WTC11 (cell line): ENCODE results near the gene SLC2A4RG. TPM values are rescaled to one million over a fixed set of nuclear protein-coding genes. Genes with fewer than 3 reads are reported as not detected.
A peak's percentile ranks its signal among the peaks of the same experiment; 100 is the strongest.

ENCODE experiments used
- ATAC-seq: fragments of 200-7000 bp; cut with Tn5 transposase; 2 replicates; pipeline ENCODE4 v1.10.0; 2021; ENCODE audit warnings: mild to moderate bottlenecking, moderate library complexity
- CTCF ChIA-PET: fragments of 300-600 bp; sonication (Branson Sonifier 250); formaldehyde crosslinking; loops from one replicate; lab custom pipeline; 2021; ENCODE audit warnings: antibody characterized with exemption; lab: Charles Lee
- POLR2A ChIA-PET: fragments of 350-600 bp; sonication (Branson Sonifier 250); formaldehyde crosslinking; loops from one replicate; lab custom pipeline; 2021; ENCODE audit warnings: antibody characterized with exemption; lab: Charles Lee
- DNase-seq: peaks from one replicate; pipeline ENCODE4 v3.0.0; 2021; ENCODE audit warnings: low spot score
- H3K27ac Mint-ChIP-seq: 2 replicates; pipeline ENCODE4 v1.8.0; 2021; ENCODE audit warnings: mixed read lengths
- H3K27me3 Mint-ChIP-seq: 2 replicates; pipeline ENCODE4 v1.8.0; 2021; ENCODE audit warnings: low read depth, mild to moderate bottlenecking, moderate library complexity, mixed read lengths
- H3K36me3 Mint-ChIP-seq: 2 replicates; pipeline ENCODE4 v1.8.0; 2021; ENCODE audit warnings: mixed read lengths
- H3K4me1 Mint-ChIP-seq: 2 replicates; pipeline ENCODE4 v1.8.0; 2022; ENCODE audit warnings: mixed read lengths
- H3K4me3 Mint-ChIP-seq: 2 replicates; pipeline ENCODE4 v1.8.0; 2021; ENCODE audit warnings: mild to moderate bottlenecking, moderate library complexity, mixed read lengths
- H3K9me3 Mint-ChIP-seq: 2 replicates; pipeline ENCODE4 v1.8.0; 2021; ENCODE audit warnings: mixed read lengths
- EMX1 ChIP-seq: fragments of 250-450 bp; sonication (Bioruptor Pico); IDR thresholded peaks from 2 replicates; pipeline ENCODE4 v1.8.0; 2021; ENCODE audit warnings: mild to moderate bottlenecking
- ESRRA ChIP-seq: sonication (generic); formaldehyde crosslinking; IDR thresholded peaks from 2 replicates; pipeline ENCODE4 v1.8.1; 2022; ENCODE audit warnings: mild to moderate bottlenecking, missing genetic modification reagents, borderline replicate concordance
- FOXJ3 ChIP-seq: sonication (generic); formaldehyde crosslinking; IDR thresholded peaks from 2 replicates; pipeline ENCODE4 v1.9.0; 2021; ENCODE audit warnings: missing genetic modification reagents, mild to moderate bottlenecking, borderline replicate concordance
- FOXP1 ChIP-seq: sonication (generic); formaldehyde crosslinking; IDR thresholded peaks from 2 replicates; pipeline ENCODE4 v1.8.0; 2022; ENCODE audit warnings: missing genetic modification reagents, mild to moderate bottlenecking, moderate library complexity, borderline replicate concordance
- MYBL2 ChIP-seq: sonication (generic); formaldehyde crosslinking; IDR thresholded peaks from 2 replicates; pipeline ENCODE4 v1.8.1; 2023; ENCODE audit warnings: mild to moderate bottlenecking, moderate library complexity, missing genetic modification reagents
- NFATC4 ChIP-seq: fragments of 250-450 bp; sonication (Bioruptor Pico); IDR thresholded peaks from 2 replicates; pipeline ENCODE4 v1.9.0; 2021; ENCODE audit warnings: mild to moderate bottlenecking
- NR2C2 ChIP-seq: sonication (generic); formaldehyde crosslinking; IDR thresholded peaks from 2 replicates; pipeline ENCODE4 v1.8.0; 2022; ENCODE audit warnings: mild to moderate bottlenecking, missing genetic modification reagents
- NR3C1 ChIP-seq: sonication (generic); formaldehyde crosslinking; conservative IDR thresholded peaks from 2 replicates; pipeline ENCODE4 v1.8.1; 2023; ENCODE audit warnings: low read depth, mild to moderate bottlenecking, missing genetic modification reagents
- OVOL2 ChIP-seq: fragments of 250-450 bp; sonication (Bioruptor Pico); IDR thresholded peaks from 2 replicates; pipeline ENCODE4 v1.9.0; 2021; ENCODE audit warnings: mild to moderate bottlenecking, borderline replicate concordance
- RORB ChIP-seq: fragments of 250-450 bp; sonication (Bioruptor Pico); IDR thresholded peaks from 2 replicates; pipeline ENCODE4 v1.9.0; 2021; ENCODE audit warnings: mild to moderate bottlenecking
- SP1 ChIP-seq: sonication (generic); formaldehyde crosslinking; conservative IDR thresholded peaks from 2 replicates; pipeline ENCODE4 v1.8.1; 2022; ENCODE audit warnings: missing genetic modification reagents
- ZNF138 ChIP-seq: sonication (generic); formaldehyde crosslinking; conservative IDR thresholded peaks from 2 replicates; pipeline ENCODE4 v1.8.1; 2022; ENCODE audit warnings: mild to moderate bottlenecking, moderate library complexity, missing genetic modification reagents
- ZNF232 ChIP-seq: sonication (generic); formaldehyde crosslinking; IDR thresholded peaks from 2 replicates; pipeline ENCODE4 v1.8.0; 2022; ENCODE audit warnings: mild to moderate bottlenecking, missing genetic modification reagents
- ZNF317 ChIP-seq: sonication (generic); formaldehyde crosslinking; IDR thresholded peaks from 2 replicates; pipeline ENCODE4 v1.8.1; 2023; ENCODE audit warnings: low read depth, mild to moderate bottlenecking, moderate library complexity, missing genetic modification reagents, borderline replicate concordance
- total RNA-seq: library from RNA; stranded (reverse); gene quantifications from 3 replicates; pipeline ENCODE4 v1.2.3, GENCODE V29; 2021
- TF ChIP-seq, protein P1 (sequence below): sonication (generic); formaldehyde crosslinking; conservative IDR thresholded peaks from 2 replicates; pipeline ENCODE4 v1.8.1; 2022; ENCODE audit warnings: mild to moderate bottlenecking, missing genetic modification reagents
- TF ChIP-seq, protein P2 (sequence below): sonication (generic); formaldehyde crosslinking; IDR thresholded peaks from 2 replicates; pipeline ENCODE4 v1.8.1; 2023; ENCODE audit warnings: mild to moderate bottlenecking, missing genetic modification reagents
- TF ChIP-seq, protein P3 (sequence below): sonication (generic); formaldehyde crosslinking; IDR thresholded peaks from 2 replicates; pipeline ENCODE4 v1.8.1; 2022; ENCODE audit warnings: low read depth, missing genetic modification reagents, borderline replicate concordance
- TF ChIP-seq, protein P4 (sequence below): sonication (generic); formaldehyde crosslinking; IDR thresholded peaks from 2 replicates; pipeline ENCODE4 v1.8.0; 2023; ENCODE audit warnings: missing genetic modification reagents
- TF ChIP-seq, protein P5 (sequence below): fragments of 250-450 bp; sonication (Bioruptor Pico); IDR thresholded peaks from 2 replicates; pipeline ENCODE4 v1.8.0; 2021; ENCODE audit warnings: mild to moderate bottlenecking
- TF ChIP-seq, protein P6 (sequence below): sonication (generic); formaldehyde crosslinking; IDR thresholded peaks from 2 replicates; pipeline ENCODE4 v1.8.1; 2023; ENCODE audit warnings: mild to moderate bottlenecking, missing genetic modification reagents, borderline replicate concordance
- TF ChIP-seq, protein P7 (sequence below): sonication (generic); formaldehyde crosslinking; IDR thresholded peaks from 2 replicates; pipeline ENCODE4 v1.8.1; 2023; ENCODE audit warnings: mild to moderate bottlenecking, missing genetic modification reagents

The SLC2A4RG gene
- total RNA-seq, 1 experiment from 2014 or later: 43.3 TPM

DNA sequence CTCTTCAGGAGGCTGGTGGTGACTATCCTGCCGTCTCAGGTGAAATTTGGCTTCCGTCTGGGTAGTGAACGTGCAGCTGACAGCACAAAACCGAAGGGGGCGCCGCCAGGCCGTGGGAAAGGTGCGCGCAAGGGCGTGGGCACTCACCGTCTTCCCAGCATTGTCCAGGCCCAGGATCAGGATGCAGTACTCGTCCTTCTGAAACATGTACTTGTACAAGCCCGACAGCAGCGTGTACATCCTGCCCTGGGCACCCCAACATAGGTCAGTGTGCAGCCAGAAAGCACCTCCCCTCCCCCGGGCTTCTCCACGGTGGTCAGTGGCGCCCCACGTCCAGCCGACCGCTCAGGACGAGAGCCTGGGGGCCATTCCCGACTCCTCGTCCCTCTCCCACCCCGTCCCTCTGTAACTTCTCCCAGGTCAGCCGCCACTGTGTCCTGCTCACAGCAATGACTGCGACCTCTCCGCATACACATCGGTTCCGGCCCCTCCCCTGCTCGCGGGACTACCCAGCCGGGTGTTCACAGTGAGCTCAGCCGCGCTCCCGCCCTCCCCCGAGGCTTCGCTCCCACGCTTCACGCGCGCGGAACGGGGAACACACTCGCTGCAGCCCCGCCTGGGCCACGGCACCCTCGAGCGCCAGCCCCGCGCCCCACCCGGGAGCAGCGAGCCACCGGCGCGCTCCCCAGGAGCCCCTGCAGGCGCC is 32.6 kb upstream of the SLC2A4RG start (continued):
- TF ChIP-seq, protein P1, sequence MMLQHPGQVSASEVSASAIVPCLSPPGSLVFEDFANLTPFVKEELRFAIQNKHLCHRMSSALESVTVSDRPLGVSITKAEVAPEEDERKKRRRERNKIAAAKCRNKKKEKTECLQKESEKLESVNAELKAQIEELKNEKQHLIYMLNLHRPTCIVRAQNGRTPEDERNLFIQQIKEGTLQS (CRISPR knock-in tag): 0 out of 2 replicates have a peak, but pooled peaks have one; percentile 51

DNA sequence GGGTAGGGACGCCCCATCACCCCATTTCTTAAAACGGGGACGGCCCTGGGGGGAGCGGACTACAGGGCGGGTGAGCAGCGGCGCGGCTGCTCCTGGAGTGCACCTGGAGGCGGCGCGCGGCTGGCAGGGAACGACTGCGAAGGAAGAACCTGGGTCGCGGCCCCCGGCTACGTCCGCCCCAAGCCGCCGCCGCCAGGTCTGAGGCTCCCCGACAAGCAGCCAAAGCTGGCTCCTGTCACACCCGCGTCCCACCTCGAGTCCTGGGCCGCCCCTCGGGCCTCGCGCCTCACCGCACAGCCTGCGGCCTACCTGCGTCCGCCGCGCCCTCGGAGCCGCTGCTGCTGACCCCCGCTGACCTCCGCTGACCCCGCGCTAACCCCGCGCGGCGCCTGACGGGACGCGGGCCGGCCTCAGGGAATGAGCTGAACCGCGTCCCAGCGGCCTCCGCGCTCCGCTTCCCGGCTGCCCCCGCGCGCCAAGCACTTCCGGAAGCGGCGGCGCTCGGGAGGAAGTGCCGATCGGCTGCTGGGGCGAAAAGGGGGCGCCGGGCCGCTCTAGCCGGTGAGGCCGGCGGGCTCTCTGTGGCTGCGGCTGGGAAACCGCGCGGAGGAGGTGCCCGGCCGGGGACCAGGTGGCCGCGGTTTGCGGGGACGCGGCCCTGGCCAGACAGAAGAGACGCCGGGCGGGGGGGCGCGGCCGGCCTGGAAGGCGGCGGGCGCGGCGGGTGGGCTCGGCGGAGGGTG is 31.8 kb upstream of the SLC2A4RG start, which contains the start of the genes ARFRP1 and ZGPAT:
TSS of gene ARFRP1 (minus strand) at position 419 of the 743 bp plus-strand sequence. CDS start 885 bp downstream, outside the sequence.
TSS of gene ZGPAT (plus strand) at position 482 of the 743 bp plus-strand sequence. CDS start 542 bp downstream, outside the sequence.
- CTCF ChIA-PET: interaction anchor here (0.6 to 2.7 kb wide), 21 partner anchors 10 to 273 kb away, joined by 3 to 25 read pairs (median 4); partner anchors contain the start of genes LIME1, PRPF6, PTK6 and SLC2A4RG
- ATAC-seq: peak; percentile 92
- H3K9me3 Mint-ChIP-seq: no peaks in the 10 kb centered on the region
- no peak for TF ChIP-seq RORB
- peak; percentile 99 for TF ChIP-seq NR2C2 (CRISPR knock-in tag)
- TF ChIP-seq, protein P2, sequence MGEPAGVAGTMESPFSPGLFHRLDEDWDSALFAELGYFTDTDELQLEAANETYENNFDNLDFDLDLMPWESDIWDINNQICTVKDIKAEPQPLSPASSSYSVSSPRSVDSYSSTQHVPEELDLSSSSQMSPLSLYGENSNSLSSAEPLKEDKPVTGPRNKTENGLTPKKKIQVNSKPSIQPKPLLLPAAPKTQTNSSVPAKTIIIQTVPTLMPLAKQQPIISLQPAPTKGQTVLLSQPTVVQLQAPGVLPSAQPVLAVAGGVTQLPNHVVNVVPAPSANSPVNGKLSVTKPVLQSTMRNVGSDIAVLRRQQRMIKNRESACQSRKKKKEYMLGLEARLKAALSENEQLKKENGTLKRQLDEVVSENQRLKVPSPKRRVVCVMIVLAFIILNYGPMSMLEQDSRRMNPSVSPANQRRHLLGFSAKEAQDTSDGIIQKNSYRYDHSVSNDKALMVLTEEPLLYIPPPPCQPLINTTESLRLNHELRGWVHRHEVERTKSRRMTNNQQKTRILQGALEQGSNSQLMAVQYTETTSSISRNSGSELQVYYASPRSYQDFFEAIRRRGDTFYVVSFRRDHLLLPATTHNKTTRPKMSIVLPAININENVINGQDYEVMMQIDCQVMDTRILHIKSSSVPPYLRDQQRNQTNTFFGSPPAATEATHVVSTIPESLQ (CRISPR knock-in tag): no peak
- peak; percentile 86; the same call in 1 of the 2 replicates for TF ChIP-seq ESRRA (CRISPR knock-in tag)
- TF ChIP-seq MYBL2 (CRISPR knock-in tag): peak; percentile 83; the same call in 1 of the 2 replicates
- TF ChIP-seq, protein P3, sequence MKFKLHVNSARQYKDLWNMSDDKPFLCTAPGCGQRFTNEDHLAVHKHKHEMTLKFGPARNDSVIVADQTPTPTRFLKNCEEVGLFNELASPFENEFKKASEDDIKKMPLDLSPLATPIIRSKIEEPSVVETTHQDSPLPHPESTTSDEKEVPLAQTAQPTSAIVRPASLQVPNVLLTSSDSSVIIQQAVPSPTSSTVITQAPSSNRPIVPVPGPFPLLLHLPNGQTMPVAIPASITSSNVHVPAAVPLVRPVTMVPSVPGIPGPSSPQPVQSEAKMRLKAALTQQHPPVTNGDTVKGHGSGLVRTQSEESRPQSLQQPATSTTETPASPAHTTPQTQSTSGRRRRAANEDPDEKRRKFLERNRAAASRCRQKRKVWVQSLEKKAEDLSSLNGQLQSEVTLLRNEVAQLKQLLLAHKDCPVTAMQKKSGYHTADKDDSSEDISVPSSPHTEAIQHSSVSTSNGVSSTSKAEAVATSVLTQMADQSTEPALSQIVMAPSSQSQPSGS: no peak
- 0 out of 2 replicates have a peak, but pooled peaks have one; percentile 46 for TF ChIP-seq ZNF232
- TF ChIP-seq OVOL2: no peak
- no peak for TF ChIP-seq FOXJ3 (CRISPR knock-in tag)
- 0 out of 2 replicates have a peak, but pooled peaks have one; percentile 28 for TF ChIP-seq ZNF138
- TF ChIP-seq ZNF317 (CRISPR knock-in tag): 0 out of 2 replicates have a peak, but pooled peaks have one; percentile 24
- TF ChIP-seq NFATC4 (CRISPR knock-in tag): no peak
- TF ChIP-seq, protein P4, sequence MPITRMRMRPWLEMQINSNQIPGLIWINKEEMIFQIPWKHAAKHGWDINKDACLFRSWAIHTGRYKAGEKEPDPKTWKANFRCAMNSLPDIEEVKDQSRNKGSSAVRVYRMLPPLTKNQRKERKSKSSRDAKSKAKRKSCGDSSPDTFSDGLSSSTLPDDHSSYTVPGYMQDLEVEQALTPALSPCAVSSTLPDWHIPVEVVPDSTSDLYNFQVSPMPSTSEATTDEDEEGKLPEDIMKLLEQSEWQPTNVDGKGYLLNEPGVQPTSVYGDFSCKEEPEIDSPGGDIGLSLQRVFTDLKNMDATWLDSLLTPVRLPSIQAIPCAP (CRISPR knock-in tag): 0 out of 2 replicates have a peak, but pooled peaks have one; percentile 76
- TF ChIP-seq NR3C1: peak; percentile 80; the same call in 1 of the 2 replicates
- TF ChIP-seq EMX1 (CRISPR knock-in tag): no peak
- peak; percentile 78 for TF ChIP-seq SP1 (CRISPR knock-in tag)
- TF ChIP-seq, protein P5, sequence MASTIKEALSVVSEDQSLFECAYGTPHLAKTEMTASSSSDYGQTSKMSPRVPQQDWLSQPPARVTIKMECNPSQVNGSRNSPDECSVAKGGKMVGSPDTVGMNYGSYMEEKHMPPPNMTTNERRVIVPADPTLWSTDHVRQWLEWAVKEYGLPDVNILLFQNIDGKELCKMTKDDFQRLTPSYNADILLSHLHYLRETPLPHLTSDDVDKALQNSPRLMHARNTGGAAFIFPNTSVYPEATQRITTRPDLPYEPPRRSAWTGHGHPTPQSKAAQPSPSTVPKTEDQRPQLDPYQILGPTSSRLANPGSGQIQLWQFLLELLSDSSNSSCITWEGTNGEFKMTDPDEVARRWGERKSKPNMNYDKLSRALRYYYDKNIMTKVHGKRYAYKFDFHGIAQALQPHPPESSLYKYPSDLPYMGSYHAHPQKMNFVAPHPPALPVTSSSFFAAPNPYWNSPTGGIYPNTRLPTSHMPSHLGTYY (CRISPR knock-in tag): no peak
- peak; percentile 51; the same call in 1 of the 2 replicates for TF ChIP-seq FOXP1 (CRISPR knock-in tag)
- TF ChIP-seq, protein P6, sequence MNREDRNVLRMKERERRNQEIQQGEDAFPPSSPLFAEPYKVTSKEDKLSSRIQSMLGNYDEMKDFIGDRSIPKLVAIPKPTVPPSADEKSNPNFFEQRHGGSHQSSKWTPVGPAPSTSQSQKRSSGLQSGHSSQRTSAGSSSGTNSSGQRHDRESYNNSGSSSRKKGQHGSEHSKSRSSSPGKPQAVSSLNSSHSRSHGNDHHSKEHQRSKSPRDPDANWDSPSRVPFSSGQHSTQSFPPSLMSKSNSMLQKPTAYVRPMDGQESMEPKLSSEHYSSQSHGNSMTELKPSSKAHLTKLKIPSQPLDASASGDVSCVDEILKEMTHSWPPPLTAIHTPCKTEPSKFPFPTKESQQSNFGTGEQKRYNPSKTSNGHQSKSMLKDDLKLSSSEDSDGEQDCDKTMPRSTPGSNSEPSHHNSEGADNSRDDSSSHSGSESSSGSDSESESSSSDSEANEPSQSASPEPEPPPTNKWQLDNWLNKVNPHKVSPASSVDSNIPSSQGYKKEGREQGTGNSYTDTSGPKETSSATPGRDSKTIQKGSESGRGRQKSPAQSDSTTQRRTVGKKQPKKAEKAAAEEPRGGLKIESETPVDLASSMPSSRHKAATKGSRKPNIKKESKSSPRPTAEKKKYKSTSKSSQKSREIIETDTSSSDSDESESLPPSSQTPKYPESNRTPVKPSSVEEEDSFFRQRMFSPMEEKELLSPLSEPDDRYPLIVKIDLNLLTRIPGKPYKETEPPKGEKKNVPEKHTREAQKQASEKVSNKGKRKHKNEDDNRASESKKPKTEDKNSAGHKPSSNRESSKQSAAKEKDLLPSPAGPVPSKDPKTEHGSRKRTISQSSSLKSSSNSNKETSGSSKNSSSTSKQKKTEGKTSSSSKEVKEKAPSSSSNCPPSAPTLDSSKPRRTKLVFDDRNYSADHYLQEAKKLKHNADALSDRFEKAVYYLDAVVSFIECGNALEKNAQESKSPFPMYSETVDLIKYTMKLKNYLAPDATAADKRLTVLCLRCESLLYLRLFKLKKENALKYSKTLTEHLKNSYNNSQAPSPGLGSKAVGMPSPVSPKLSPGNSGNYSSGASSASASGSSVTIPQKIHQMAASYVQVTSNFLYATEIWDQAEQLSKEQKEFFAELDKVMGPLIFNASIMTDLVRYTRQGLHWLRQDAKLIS: no peak
- TF ChIP-seq, protein P7, sequence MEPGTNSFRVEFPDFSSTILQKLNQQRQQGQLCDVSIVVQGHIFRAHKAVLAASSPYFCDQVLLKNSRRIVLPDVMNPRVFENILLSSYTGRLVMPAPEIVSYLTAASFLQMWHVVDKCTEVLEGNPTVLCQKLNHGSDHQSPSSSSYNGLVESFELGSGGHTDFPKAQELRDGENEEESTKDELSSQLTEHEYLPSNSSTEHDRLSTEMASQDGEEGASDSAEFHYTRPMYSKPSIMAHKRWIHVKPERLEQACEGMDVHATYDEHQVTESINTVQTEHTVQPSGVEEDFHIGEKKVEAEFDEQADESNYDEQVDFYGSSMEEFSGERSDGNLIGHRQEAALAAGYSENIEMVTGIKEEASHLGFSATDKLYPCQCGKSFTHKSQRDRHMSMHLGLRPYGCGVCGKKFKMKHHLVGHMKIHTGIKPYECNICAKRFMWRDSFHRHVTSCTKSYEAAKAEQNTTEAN (CRISPR knock-in tag): 0 out of 2 replicates have a peak, but pooled peaks have one; percentile 60

More for the DNA sequence above, 31.8 kb upstream of the SLC2A4RG start, which contains the start of the genes ARFRP1 and ZGPAT:
- no peaks in the 10 kb centered on the region for H3K27me3 Mint-ChIP-seq
- peak within 1 kb of the TSS; percentile 58 for H3K27ac Mint-ChIP-seq
- peaks cover 52% of the 10 kb centered on the region for H3K36me3 Mint-ChIP-seq
- H3K4me3 Mint-ChIP-seq: peak within 1 kb of the TSS; percentile 80
- POLR2A ChIA-PET: interaction anchor here (0.6 to 1.6 kb wide), 6 partner anchors 11 to 266 kb away, joined by 3 to 7 read pairs (median 3); partner anchors contain the start of genes RTEL1, TNFRSF6B and TPD52L2
- peak; percentile 84 for DNase-seq
- H3K4me1 Mint-ChIP-seq: peaks cover 10% of the 10 kb centered on the region
